HUES6 (cell line): ENCODE results near the gene FBXL7.

Experiments
- H3K27ac ChIP-seq: 2 replicates; pipeline ENCODE4 v1.7.0; 2013; ENCODE audit warnings: low read depth, mild to moderate bottlenecking, low read length, inconsistent platforms
- H3K27me3 ChIP-seq: 2 replicates; pipeline ENCODE4 v1.6.1; 2013; ENCODE audit warnings: low read length; ENCODE audit not compliant: control insufficient read depth, insufficient read depth
- H3K36me3 ChIP-seq: 2 replicates; pipeline ENCODE4 v1.6.1; 2013; ENCODE audit warnings: low read length; ENCODE audit not compliant: control insufficient read depth, insufficient read depth
- H3K4me1 ChIP-seq: 2 replicates; pipeline ENCODE4 v1.6.1; 2013; ENCODE audit warnings: low read length; ENCODE audit not compliant: control insufficient read depth, insufficient read depth
- H3K4me3 ChIP-seq: 2 replicates; pipeline ENCODE4 v1.5.1; 2013; ENCODE audit warnings: low read depth, low read length
- H3K9ac ChIP-seq: one replicate; pipeline ENCODE4 v1.6.1; 2013; ENCODE audit warnings: mild to moderate bottlenecking, low read length
- H3K9me3 ChIP-seq: 2 replicates; pipeline ENCODE4 v1.6.1; 2013; ENCODE audit warnings: low read depth, low read length; ENCODE audit not compliant: control insufficient read depth, insufficient read depth

The FBXL7 gene

GRCh38 chr5:15521381-15522186, 21.6 kb downstream of the FBXL7 start:
- Histone ChIP-seq H3K27ac (no peak overlapping the region), H3K4me3 (no peak overlapping the region)

DNA sequence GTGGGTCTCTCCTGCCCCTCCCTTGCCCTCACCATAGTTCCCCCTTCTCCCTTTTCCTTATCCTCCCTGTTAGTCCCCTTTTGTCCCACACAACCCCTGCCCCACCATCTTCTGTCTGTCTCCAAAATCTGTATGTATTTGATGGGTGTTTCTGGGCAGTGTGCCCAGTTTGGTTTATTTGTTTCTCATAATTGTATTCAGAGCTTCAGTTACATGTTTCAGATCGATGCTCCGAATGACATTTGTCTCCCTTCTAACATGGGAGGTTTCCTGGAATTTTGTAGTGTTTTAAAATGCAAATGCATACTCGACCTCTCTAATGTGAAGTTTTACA, 22.2 kb downstream of the FBXL7 start:
- 0 out of 2 replicates have a peak, but pooled peaks cover 3% of the 10 kb centered on the region for H3K36me3 ChIP-seq
- H3K27ac ChIP-seq: no peak overlapping the region
- H3K4me3 ChIP-seq: no peak overlapping the region
- peaks cover 5% of the 10 kb centered on the region; the same call in 1 of the 2 replicates for H3K4me1 ChIP-seq
- no peaks in the 10 kb centered on the region for H3K9me3 ChIP-seq
- H3K9ac ChIP-seq: no peak overlapping the region
- no peaks in the 10 kb centered on the region for H3K27me3 ChIP-seq

More at GRCh38 chr5:15521381-15522186, 21.6 kb downstream of the FBXL7 start:
- H3K9ac ChIP-seq: no peak overlapping the region
- no peaks in the 10 kb centered on the region for H3K9me3 ChIP-seq
- H3K27me3 ChIP-seq: no peaks in the 10 kb centered on the region
- 0 out of 2 replicates have a peak, but pooled peaks cover 3% of the 10 kb centered on the region for H3K36me3 ChIP-seq
- H3K4me1 ChIP-seq: peaks cover 5% of the 10 kb centered on the region; the same call in 1 of the 2 replicates

DNA sequence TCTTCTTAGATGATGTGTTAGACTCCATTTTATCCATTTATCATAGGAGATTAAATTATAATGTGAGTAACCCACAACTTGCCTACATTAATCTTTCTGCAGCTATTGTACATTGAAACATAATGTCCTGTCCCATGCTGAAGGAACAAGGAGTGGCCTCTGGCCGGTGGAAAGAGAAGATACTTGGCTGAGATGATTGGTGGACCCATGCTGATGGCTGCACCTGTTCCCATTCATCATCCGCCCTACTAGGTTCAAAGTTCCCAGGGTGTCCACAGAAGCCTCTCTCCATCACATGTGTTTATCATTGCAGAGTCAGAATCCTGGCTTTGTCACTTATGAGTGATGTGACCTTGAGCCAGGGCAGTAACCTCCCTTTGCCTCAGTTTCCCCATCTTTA, 24.7 kb downstream of the FBXL7 start:
- H3K27ac ChIP-seq: no peak overlapping the region
- no peaks in the 10 kb centered on the region for H3K9me3 ChIP-seq
- peaks cover 5% of the 10 kb centered on the region; the same call in 1 of the 2 replicates for H3K4me1 ChIP-seq
- no peaks in the 10 kb centered on the region for H3K27me3 ChIP-seq
- H3K9ac ChIP-seq: no peak overlapping the region
- H3K4me3 ChIP-seq: no peak overlapping the region
- H3K36me3 ChIP-seq: 0 out of 2 replicates have a peak, but pooled peaks cover 3% of the 10 kb centered on the region

DNA sequence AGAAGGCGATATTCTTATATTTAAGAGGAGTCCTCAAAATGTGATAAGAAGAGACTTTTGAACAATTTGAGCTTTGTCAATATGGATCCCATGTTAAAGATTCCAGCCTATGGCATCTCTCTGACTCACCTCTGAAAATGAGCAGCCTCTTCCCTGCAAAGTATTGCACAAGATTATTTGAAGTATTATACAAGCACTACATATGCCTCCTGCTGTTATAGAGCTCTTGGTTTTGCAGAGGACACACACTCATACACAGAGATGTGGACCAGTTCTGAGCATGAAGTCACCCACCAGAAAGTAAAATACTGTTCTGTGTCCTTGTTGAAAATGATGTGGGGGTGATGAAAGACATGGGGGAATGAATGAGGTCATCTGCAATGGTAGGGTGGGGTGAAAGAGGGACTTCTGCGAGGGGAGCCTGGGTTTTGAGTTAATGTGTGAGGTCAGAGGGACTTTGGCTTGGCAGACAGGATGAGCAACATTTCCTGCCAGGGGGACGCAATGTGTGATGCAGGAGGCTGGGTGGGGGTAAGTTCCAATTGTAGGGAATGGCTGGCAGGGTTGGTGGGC, 25.8 kb downstream of the FBXL7 start:
- Histone ChIP-seq H3K36me3 (0 out of 2 replicates have a peak, but pooled peaks cover 3% of the 10 kb centered on the region), H3K4me3 (no peak overlapping the region), H3K27ac (no peak overlapping the region), H3K4me1 (peaks cover 5% of the 10 kb centered on the region; the same call in 1 of the 2 replicates), H3K27me3 (no peaks in the 10 kb centered on the region), H3K9me3 (no peaks in the 10 kb centered on the region), H3K9ac (no peak overlapping the region)

GRCh38 chr5:15526413-15526812, 26.4 kb downstream of the FBXL7 start:
- Histone ChIP-seq H3K4me1 (peaks cover 5% of the 10 kb centered on the region; the same call in 1 of the 2 replicates), H3K9ac (no peak overlapping the region), H3K27ac (no peak overlapping the region), H3K9me3 (no peaks in the 10 kb centered on the region), H3K4me3 (no peak overlapping the region), H3K36me3 (0 out of 2 replicates have a peak, but pooled peaks cover 3% of the 10 kb centered on the region), H3K27me3 (no peaks in the 10 kb centered on the region)

GRCh38 chr5:15528476-15528875, 28.5 kb downstream of the FBXL7 start:
- no peaks in the 10 kb centered on the region for H3K27me3 ChIP-seq
- H3K36me3 ChIP-seq: 0 out of 2 replicates have a peak, but pooled peaks cover 3% of the 10 kb centered on the region
- H3K4me3 ChIP-seq: no peak overlapping the region
- no peaks in the 10 kb centered on the region for H3K4me1 ChIP-seq
- no peak overlapping the region for H3K9ac ChIP-seq
- 0 out of 2 replicates have a peak, but pooled peaks cover 4% of the 10 kb centered on the region for H3K9me3 ChIP-seq
- H3K27ac ChIP-seq: no peak overlapping the region

GRCh38 chr5:15529013-15529412, 29.0 kb downstream of the FBXL7 start:
- no peaks in the 10 kb centered on the region for H3K4me1 ChIP-seq

GRCh38 chr5:15529821-15530220, 29.8 kb downstream of the FBXL7 start:
- Histone ChIP-seq H3K27me3 (no peaks in the 10 kb centered on the region), H3K4me1 (no peaks in the 10 kb centered on the region), H3K9me3 (peaks cover 15% of the 10 kb centered on the region; the same call in 1 of the 2 replicates), H3K36me3 (0 out of 2 replicates have a peak, but pooled peaks cover under 1% of the 10 kb centered on the region), H3K9ac (no peak overlapping the region), H3K27ac (no peak overlapping the region), H3K4me3 (no peak overlapping the region)

More at GRCh38 chr5:15529013-15529412, 29.0 kb downstream of the FBXL7 start:
- 0 out of 2 replicates have a peak, but pooled peaks cover 3% of the 10 kb centered on the region for H3K36me3 ChIP-seq
- no peak overlapping the region for H3K9ac ChIP-seq
- H3K27ac ChIP-seq: no peak overlapping the region
- no peaks in the 10 kb centered on the region for H3K27me3 ChIP-seq
- peaks cover 7% of the 10 kb centered on the region; the same call in 1 of the 2 replicates for H3K9me3 ChIP-seq
- H3K4me3 ChIP-seq: no peak overlapping the region

- H3K4me1 ChIP-seq: peaks cover 3% of the 10 kb centered on the region; the same call in 1 of the 2 replicates
- no peaks in the 10 kb centered on the region for H3K36me3 ChIP-seq
- no peak overlapping the region for H3K4me3 ChIP-seq
- H3K27me3 ChIP-seq: no peaks in the 10 kb centered on the region
- no peak overlapping the region for H3K27ac ChIP-seq
- H3K9ac ChIP-seq: no peak overlapping the region
- H3K9me3 ChIP-seq: peaks cover 36% of the 10 kb centered on the region
These were observed 33.3 kb downstream of the FBXL7 start for GRCh38 chr5:15533129-15533893.

- Histone ChIP-seq H3K27me3 (no peaks in the 10 kb centered on the region), H3K4me3 (no peak overlapping the region), H3K9ac (no peak overlapping the region), H3K9me3 (peaks cover 36% of the 10 kb centered on the region), H3K36me3 (no peaks in the 10 kb centered on the region), H3K4me1 (peaks cover 15% of the 10 kb centered on the region), H3K27ac (no peak overlapping the region)
These were observed 36.0 kb downstream of the FBXL7 start for GRCh38 chr5:15535938-15536337.
